Fibroblast of lung (primary cell): ENCODE measurements around the gene SMIM7.

Experiments used
- EZH2 ChIP-seq: IDR thresholded peaks from 2 replicates; pipeline ENCODE4 v1.5.1; 2012; ENCODE audit warnings: low read length, control low read depth, mild to moderate bottlenecking; ENCODE audit errors: missing control alignments
- TF ChIP-seq, protein P1 (sequence below), 2 donors: IDR thresholded peaks in 1 of 2; conservative IDR thresholded peaks in 1 of 2; 1 replicate in 1 of 2; 2 replicates in 1 of 2; pipeline ENCODE4 v1.5.1; 2011 to 2012; ENCODE audit warnings: low read length in 2 of 2, control low read depth in 1 of 2, inconsistent platforms in 1 of 2, low read depth in 1 of 2, mild to moderate bottlenecking in 1 of 2

DNA sequence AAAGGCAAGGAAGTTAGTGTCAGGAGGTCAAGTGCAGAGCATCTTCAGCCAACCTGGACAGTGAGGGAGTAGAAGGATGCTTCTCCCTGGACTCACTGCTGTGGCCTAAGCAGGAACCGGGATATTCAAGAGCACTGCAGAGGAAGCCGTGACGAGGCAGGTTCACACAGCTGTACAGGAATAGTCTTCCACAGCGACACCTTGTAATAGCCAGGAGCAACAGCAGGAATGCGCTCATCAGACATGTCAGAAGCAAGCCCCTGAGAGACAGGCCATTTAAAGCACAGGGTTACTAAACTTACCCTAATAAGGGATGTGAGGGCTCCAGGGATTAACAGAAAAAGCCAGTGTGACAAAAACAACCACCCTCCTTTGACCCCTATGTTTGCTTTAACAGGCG is 28.5 kb downstream of the SMIM7 start:
- TF ChIP-seq, protein P1, sequence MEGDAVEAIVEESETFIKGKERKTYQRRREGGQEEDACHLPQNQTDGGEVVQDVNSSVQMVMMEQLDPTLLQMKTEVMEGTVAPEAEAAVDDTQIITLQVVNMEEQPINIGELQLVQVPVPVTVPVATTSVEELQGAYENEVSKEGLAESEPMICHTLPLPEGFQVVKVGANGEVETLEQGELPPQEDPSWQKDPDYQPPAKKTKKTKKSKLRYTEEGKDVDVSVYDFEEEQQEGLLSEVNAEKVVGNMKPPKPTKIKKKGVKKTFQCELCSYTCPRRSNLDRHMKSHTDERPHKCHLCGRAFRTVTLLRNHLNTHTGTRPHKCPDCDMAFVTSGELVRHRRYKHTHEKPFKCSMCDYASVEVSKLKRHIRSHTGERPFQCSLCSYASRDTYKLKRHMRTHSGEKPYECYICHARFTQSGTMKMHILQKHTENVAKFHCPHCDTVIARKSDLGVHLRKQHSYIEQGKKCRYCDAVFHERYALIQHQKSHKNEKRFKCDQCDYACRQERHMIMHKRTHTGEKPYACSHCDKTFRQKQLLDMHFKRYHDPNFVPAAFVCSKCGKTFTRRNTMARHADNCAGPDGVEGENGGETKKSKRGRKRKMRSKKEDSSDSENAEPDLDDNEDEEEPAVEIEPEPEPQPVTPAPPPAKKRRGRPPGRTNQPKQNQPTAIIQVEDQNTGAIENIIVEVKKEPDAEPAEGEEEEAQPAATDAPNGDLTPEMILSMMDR (conservative IDR thresholded peaks at IDR 0.05 in 1 of 2, IDR thresholded peaks at IDR 0.05 in 1 of 2; ENCODE audit: low read depth in 1 of 2, low read length in 2 of 2): no peak
- TF ChIP-seq EZH2: no peak
